Endodermal cell (in vitro differentiated cells): ENCODE results near the gene OR10H1. TPM values are rescaled to one million over a fixed set of nuclear protein-coding genes. Genes with fewer than 3 reads are reported as not detected.

Experiments
- DNase-seq: peaks from one replicate; pipeline ENCODE4 v3.0.0-alpha.2; 2017
- H3K27ac ChIP-seq: 2 replicates; pipeline ENCODE4 v1.5.1; 2013; ENCODE audit warnings: mild to moderate bottlenecking, low read depth, low read length, moderate library complexity
- H3K27me3 ChIP-seq: 2 replicates; pipeline ENCODE4 v1.6.1; 2013; ENCODE audit warnings: mild to moderate bottlenecking, low read length, moderate library complexity; ENCODE audit not compliant: insufficient read depth, control insufficient read depth, poor library complexity, severe bottlenecking
- H3K36me3 ChIP-seq: 2 replicates; pipeline ENCODE4 v1.7.0; 2013; ENCODE audit warnings: mild to moderate bottlenecking, low read length, moderate library complexity; ENCODE audit not compliant: control insufficient read depth, insufficient read depth
- H3K4me1 ChIP-seq: one replicate; pipeline ENCODE4 v1.7.0; 2013; ENCODE audit warnings: low read length; ENCODE audit not compliant: control insufficient read depth, insufficient read depth
- H3K4me3 ChIP-seq: 2 replicates; pipeline ENCODE4 v1.5.1; 2013; ENCODE audit warnings: mild to moderate bottlenecking, low read length, moderate library complexity
- H3K9ac ChIP-seq: 2 replicates; pipeline ENCODE4 v1.6.1; 2013; ENCODE audit warnings: mild to moderate bottlenecking, low read length, moderate library complexity; ENCODE audit not compliant: poor library complexity, severe bottlenecking; ENCODE audit errors: extremely low read depth
- H3K9me3 ChIP-seq: 2 replicates; pipeline ENCODE4 v1.6.1; 2013; ENCODE audit warnings: mild to moderate bottlenecking, low read length, moderate library complexity; ENCODE audit not compliant: control insufficient read depth
- H3K27ac Mint-ChIP-seq: 2 replicates; pipeline ENCODE4 v1.8.0; 2020; ENCODE audit warnings: mixed read lengths
- H3K27me3 Mint-ChIP-seq: 2 replicates; pipeline ENCODE4 v1.8.0; 2021; ENCODE audit warnings: mild to moderate bottlenecking, mixed read lengths; ENCODE audit not compliant: insufficient read depth
- H3K36me3 Mint-ChIP-seq: 2 replicates; pipeline ENCODE4 v1.8.0; 2020; ENCODE audit warnings: low read depth, mixed read lengths
- H3K4me1 Mint-ChIP-seq: 2 replicates; pipeline ENCODE4 v1.8.0; 2020; ENCODE audit warnings: mixed read lengths
- H3K4me3 Mint-ChIP-seq: 2 replicates; pipeline ENCODE4 v1.8.0; 2020; ENCODE audit warnings: mild to moderate bottlenecking, moderate library complexity, mixed read lengths
- H3K9me3 Mint-ChIP-seq: 2 replicates; pipeline ENCODE4 v1.8.0; 2020; ENCODE audit warnings: mild to moderate bottlenecking, mixed read lengths
- WGBS, 2 experiments: methylation state at CpG; one replicate each; pipeline versions ENCODE4 v1.1.5 to v1.1.7; 2013; ENCODE audit warnings: missing lambda C conversion rate in 2 of 2, mixed read lengths in 1 of 2; ENCODE audit not compliant: insufficient coverage in 1 of 2, insufficient read length in 1 of 2; 5-methylcytosine and 5-hydroxymethylcytosine counted together
- total RNA-seq, 2 donors: library from RNA; stranded (reverse); fragmentation: NEBNext Ultra II Directional in 1 of 2; extraction: Animal tissue kit (Norgen Biotek cat#: 25700) in 1 of 2; gene quantifications; 2 replicates in 1 of 2; 3 replicates in 1 of 2; pipeline ENCODE4 v1.2.1, GENCODE V29; 2021
- TF ChIP-seq, protein P1 (sequence below): fragments of 200-600 bp; sonication (generic); conservative IDR thresholded peaks from 2 replicates; pipeline ENCODE4 v1.5.0; 2021; ENCODE audit warnings: antibody characterized with exemption, mild to moderate bottlenecking

The OR10H1 gene
- total RNA-seq, 2 donors from 2014 or later: 0.09 TPM; not detected in 1

DNA sequence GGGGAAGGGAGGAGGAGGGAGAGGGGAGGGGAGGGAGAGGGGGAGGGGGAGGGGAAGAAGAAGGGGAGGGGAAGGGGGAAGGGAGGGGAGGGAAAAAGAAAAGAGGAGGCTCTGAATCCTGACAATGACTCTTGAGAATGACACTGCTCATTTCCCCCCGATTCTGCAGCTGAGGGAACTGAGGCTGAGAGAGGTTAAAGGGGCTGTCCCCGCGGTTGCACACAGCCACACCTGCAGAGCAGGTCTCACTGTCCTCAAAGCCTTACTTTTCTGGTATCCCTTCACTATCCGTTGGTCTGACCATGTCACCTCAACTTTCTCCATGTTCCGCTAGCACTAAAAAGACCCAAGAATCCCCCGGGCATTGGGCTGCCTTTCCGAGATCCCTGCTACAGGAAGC is 47.0 kb upstream of the OR10H1 start:
- H3K4me1 ChIP-seq: no peaks in the 10 kb centered on the region
- peaks cover 2% of the 10 kb centered on the region for H3K36me3 Mint-ChIP-seq
- H3K36me3 ChIP-seq: no peaks in the 10 kb centered on the region
- TF ChIP-seq, protein P1, sequence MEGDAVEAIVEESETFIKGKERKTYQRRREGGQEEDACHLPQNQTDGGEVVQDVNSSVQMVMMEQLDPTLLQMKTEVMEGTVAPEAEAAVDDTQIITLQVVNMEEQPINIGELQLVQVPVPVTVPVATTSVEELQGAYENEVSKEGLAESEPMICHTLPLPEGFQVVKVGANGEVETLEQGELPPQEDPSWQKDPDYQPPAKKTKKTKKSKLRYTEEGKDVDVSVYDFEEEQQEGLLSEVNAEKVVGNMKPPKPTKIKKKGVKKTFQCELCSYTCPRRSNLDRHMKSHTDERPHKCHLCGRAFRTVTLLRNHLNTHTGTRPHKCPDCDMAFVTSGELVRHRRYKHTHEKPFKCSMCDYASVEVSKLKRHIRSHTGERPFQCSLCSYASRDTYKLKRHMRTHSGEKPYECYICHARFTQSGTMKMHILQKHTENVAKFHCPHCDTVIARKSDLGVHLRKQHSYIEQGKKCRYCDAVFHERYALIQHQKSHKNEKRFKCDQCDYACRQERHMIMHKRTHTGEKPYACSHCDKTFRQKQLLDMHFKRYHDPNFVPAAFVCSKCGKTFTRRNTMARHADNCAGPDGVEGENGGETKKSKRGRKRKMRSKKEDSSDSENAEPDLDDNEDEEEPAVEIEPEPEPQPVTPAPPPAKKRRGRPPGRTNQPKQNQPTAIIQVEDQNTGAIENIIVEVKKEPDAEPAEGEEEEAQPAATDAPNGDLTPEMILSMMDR: no peak
- 41 to 70% methylated on average over 4 to 7 of the region's 7 CpGs for WGBS, 2 experiments
- H3K4me1 Mint-ChIP-seq: no peaks in the 10 kb centered on the region
- peaks cover 84% of the 10 kb centered on the region for H3K9me3 Mint-ChIP-seq
- no peaks in the 10 kb centered on the region for H3K27me3 ChIP-seq
- H3K4me3 Mint-ChIP-seq: no peak overlapping the region
- no peaks in the 10 kb centered on the region for H3K27me3 Mint-ChIP-seq
- H3K9me3 ChIP-seq: peaks cover 61% of the 10 kb centered on the region
- H3K4me3 ChIP-seq: no peak overlapping the region
- no peak overlapping the region for H3K9ac ChIP-seq
- no peak overlapping the region for H3K27ac Mint-ChIP-seq
- DNase-seq: no peak
- no peak overlapping the region for H3K27ac ChIP-seq

DNA sequence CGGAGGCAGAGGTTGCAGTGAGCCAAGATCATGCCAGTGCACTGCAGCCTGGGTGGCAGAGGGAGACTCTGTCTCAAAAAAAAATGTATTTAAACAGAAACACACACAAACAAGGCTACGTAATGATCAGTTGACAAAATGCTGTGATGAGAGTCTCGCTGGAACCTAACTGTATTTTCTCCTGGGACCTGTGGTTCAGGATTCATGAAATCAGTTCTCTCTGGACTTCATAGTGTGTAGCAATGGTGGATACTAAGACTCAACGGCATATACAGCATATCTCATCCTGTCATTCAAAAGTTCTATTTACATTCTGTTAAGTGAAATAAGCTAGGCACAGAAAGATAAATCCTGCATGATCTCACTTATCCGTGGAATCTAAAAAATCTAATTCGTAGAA is 45.1 kb upstream of the OR10H1 start:
- H3K4me1 Mint-ChIP-seq: no peaks in the 10 kb centered on the region
- H3K27ac ChIP-seq: no peak overlapping the region
- no peaks in the 10 kb centered on the region for H3K27me3 Mint-ChIP-seq
- peaks cover 59% of the 10 kb centered on the region for H3K9me3 ChIP-seq
- H3K4me1 ChIP-seq: no peaks in the 10 kb centered on the region
- H3K9me3 Mint-ChIP-seq: peaks cover 84% of the 10 kb centered on the region
- H3K27me3 ChIP-seq: no peaks in the 10 kb centered on the region
- DNase-seq: no peak
- H3K4me3 Mint-ChIP-seq: no peak overlapping the region
- H3K27ac Mint-ChIP-seq: no peak overlapping the region
- TF ChIP-seq, protein P1: no peak
- 50 to 74% methylated on average over 2 to 6 of the region's 6 CpGs for WGBS, 2 experiments
- H3K9ac ChIP-seq: no peak overlapping the region
- no peaks in the 10 kb centered on the region for H3K36me3 ChIP-seq
- H3K36me3 Mint-ChIP-seq: peaks cover 4% of the 10 kb centered on the region
- H3K4me3 ChIP-seq: no peak overlapping the region

DNA sequence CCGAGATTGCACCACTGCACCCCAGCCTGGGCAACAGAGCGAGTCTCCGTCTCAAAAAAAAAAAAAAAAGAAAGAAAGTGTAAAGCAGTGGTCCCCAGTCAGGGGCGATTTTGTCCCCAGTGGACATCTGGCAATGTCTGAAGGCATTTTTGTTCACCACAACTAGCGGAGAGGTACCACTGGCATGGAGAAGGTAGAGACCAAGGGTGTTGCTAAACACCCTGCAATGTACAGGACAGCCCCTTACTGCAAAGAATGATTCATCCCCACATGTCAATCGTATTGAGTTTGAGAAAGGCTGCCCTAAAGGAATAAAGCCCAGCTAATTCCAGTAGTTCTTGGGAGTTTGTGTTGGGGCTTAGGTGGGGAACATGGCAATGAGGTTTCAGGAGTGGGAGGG is 43.7 kb upstream of the OR10H1 start:
- Mint-ChIP-seq H3K27me3 (no peaks in the 10 kb centered on the region), H3K36me3 (peaks cover 4% of the 10 kb centered on the region), H3K4me1 (no peaks in the 10 kb centered on the region), H3K9me3 (peaks cover 83% of the 10 kb centered on the region), H3K27ac (no peak overlapping the region), H3K4me3 (no peak overlapping the region)
- Histone ChIP-seq H3K27me3 (no peaks in the 10 kb centered on the region), H3K27ac (no peak overlapping the region), H3K9ac (no peak overlapping the region), H3K4me1 (no peaks in the 10 kb centered on the region), H3K4me3 (no peak overlapping the region), H3K9me3 (peaks cover 54% of the 10 kb centered on the region), H3K36me3 (no peaks in the 10 kb centered on the region)
- no peak for DNase-seq
- TF ChIP-seq, protein P1: no peak
- 63 to 90% methylated on average over 1 to 6 of the region's 6 CpGs for WGBS, 2 experiments
